HG03045 (cell line): ENCODE results near the gene CTDSPL.

Experiments used
- ATAC-seq: cut with Tn5 transposase; IDR thresholded peaks from one replicate; pipeline ENCODE4 v1.9.1; 2021; ENCODE audit warnings: mild to moderate bottlenecking, moderate library complexity; ENCODE audit not compliant: unreplicated experiment

The CTDSPL gene

GRCh38 chr3:37910671-37911400 lies 49.2 kb downstream of the CTDSPL start:
- ATAC-seq: no peak

- ATAC-seq: no peak
These were observed 50.5 kb downstream of the CTDSPL start for GRCh38 chr3:37912052-37912733.

- no peak for ATAC-seq
These were observed 51.8 kb downstream of the CTDSPL start for GRCh38 chr3:37913522-37913921.

GRCh38 chr3:37916685-37917084 lies 55.0 kb downstream of the CTDSPL start:
- no peak for ATAC-seq

GRCh38 chr3:37918627-37919026 lies 56.9 kb downstream of the CTDSPL start:
- no peak for ATAC-seq

- ATAC-seq: no peak
These were observed 58.5 kb downstream of the CTDSPL start for GRCh38 chr3:37920156-37920699.

- no peak for ATAC-seq
These were observed 59.3 kb downstream of the CTDSPL start for GRCh38 chr3:37921025-37921424.

- no peak for ATAC-seq
These were observed 61.3 kb downstream of the CTDSPL start for GRCh38 chr3:37922721-37923568.

- no peak for ATAC-seq
These were observed 61.9 kb downstream of the CTDSPL start for GRCh38 chr3:37923569-37924040.

GRCh38 chr3:37924453-37924852 lies 62.8 kb downstream of the CTDSPL start:
- no peak for ATAC-seq

GRCh38 chr3:37925157-37925556 lies 63.5 kb downstream of the CTDSPL start:
- ATAC-seq: no peak

- ATAC-seq: no peak
These were observed 64.9 kb downstream of the CTDSPL start for GRCh38 chr3:37926611-37927010.

GRCh38 chr3:37930495-37930894 lies 68.8 kb downstream of the CTDSPL start:
- no peak for ATAC-seq

GRCh38 chr3:37932505-37932904 lies 70.8 kb downstream of the CTDSPL start:
- no peak for ATAC-seq

GRCh38 chr3:37934631-37935289 lies 73.1 kb downstream of the CTDSPL start:
- ATAC-seq: no peak

- no peak for ATAC-seq
These were observed 73.6 kb downstream of the CTDSPL start for GRCh38 chr3:37935290-37935668.

- ATAC-seq: no peak
These were observed 74.3 kb downstream of the CTDSPL start for GRCh38 chr3:37935756-37936666.

- ATAC-seq: no peak
These were observed 75.5 kb downstream of the CTDSPL start for GRCh38 chr3:37937156-37937555.

- no peak for ATAC-seq
These were observed 76.3 kb downstream of the CTDSPL start for GRCh38 chr3:37938011-37938410.
